GM12878 (cell line): ENCODE data around the gene TCF4. TPM values are rescaled to one million over a fixed set of nuclear protein-coding genes. Genes with fewer than 3 reads are reported as not detected.

Source experiments
- ATAC-seq: fragments of 200-7000 bp; cut with Tn5 transposase; 3 replicates; pipeline ENCODE4 v1.9.1; 2020; ENCODE audit warnings: mild to moderate bottlenecking, moderate library complexity
- BruUV-seq: library from RNA; stranded (reverse); fragments of 400-500 nt; replicated peaks from 2 replicates; lab custom pipeline; 2021; lab: Mats Ljungman, UMichigan
- CTCF ChIA-PET: fragments of 300-600 bp; sonication (Branson Sonifier 250); formaldehyde crosslinking; extraction: SDS; loops from one replicate; lab custom pipeline; 2021; ENCODE audit warnings: inconsistent platforms; lab: Yijun Ruan, JAX
- POLR2A ChIA-PET: fragments of 350-600 bp; formaldehyde crosslinking; extraction: SDS; loops from one replicate; lab custom pipeline; 2021; ENCODE audit warnings: inconsistent platforms; lab: Charles Lee
- RAD21 ChIA-PET: fragments of 300-600 bp; sonication (Branson Sonifier 250); formaldehyde crosslinking; loops from one replicate; lab custom pipeline; 2023; ENCODE audit warnings: antibody characterized with exemption; ENCODE audit not compliant: unreplicated experiment; lab: Charles Lee
- SMC1A ChIA-PET: fragments of 300-600 bp; sonication (Branson Sonifier 250); formaldehyde crosslinking; loops from one replicate; lab custom pipeline; 2023; ENCODE audit not compliant: unreplicated experiment, uncharacterized antibody; lab: Charles Lee
- DNase-seq: peaks from one replicate; pipeline ENCODE4 v3.0.0-alpha.2; 2011; ENCODE audit warnings: low read depth, low spot score
- FAIRE-seq: peaks from 3 replicates; lab custom pipeline; 2011; peaks lifted over from hg19 to GRCh38; lab: Jason Lieb, UNC
- H2AFZ ChIP-seq: 2 replicates; pipeline ENCODE4 v1.6.0; 2011; ENCODE audit warnings: low read depth, low read length, control low read depth; ENCODE audit not compliant: control insufficient read depth
- H3K27ac ChIP-seq: 2 replicates; pipeline ENCODE4 v1.5.1; 2011; ENCODE audit warnings: control low read depth; ENCODE audit not compliant: control insufficient read depth, insufficient read depth
- H3K27me3 ChIP-seq, 2 experiments: replicated peaks in 1 of 2; 2 replicates each; pipeline versions ENCODE4 v1.6.0 to v1.6.1; 2011; ENCODE audit warnings: low read length in 1 of 2; ENCODE audit not compliant: control insufficient read depth in 2 of 2, insufficient read depth in 2 of 2
- H3K36me3 ChIP-seq, 2 experiments: 2 replicates each; pipeline ENCODE4 v1.5.1; 2011; ENCODE audit warnings: low read length in 1 of 2; ENCODE audit not compliant: control insufficient read depth in 2 of 2, insufficient read depth in 2 of 2
- H3K4me1 ChIP-seq: 2 replicates; pipeline ENCODE4 v1.6.1; 2011; ENCODE audit warnings: mild to moderate bottlenecking, low read length, moderate library complexity, mixed read lengths; ENCODE audit not compliant: control insufficient read depth, insufficient read depth
- H3K4me2 ChIP-seq: 2 replicates; pipeline ENCODE4 v1.6.0; 2011; ENCODE audit warnings: control low read depth; ENCODE audit not compliant: control insufficient read depth, insufficient read depth
- H3K4me3 ChIP-seq: fragments of 200-600 bp; sonication (generic); 2 replicates; pipeline ENCODE4 v1.5.1; 2016
- H3K79me2 ChIP-seq: 2 replicates; pipeline ENCODE4 v1.6.0; 2011; ENCODE audit warnings: low read length; ENCODE audit not compliant: control insufficient read depth, insufficient read depth
- H3K9ac ChIP-seq: 2 replicates; pipeline ENCODE4 v1.8.0; 2011; ENCODE audit warnings: low read length, control low read depth, mixed read lengths; ENCODE audit not compliant: control insufficient read depth, insufficient read depth
- H3K9me3 ChIP-seq: replicated peaks from 3 replicates; pipeline ENCODE4 v1.5.1; 2011; ENCODE audit warnings: mild to moderate bottlenecking, low read length; ENCODE audit not compliant: control insufficient read depth, insufficient read depth
- H4K20me1 ChIP-seq: 2 replicates; pipeline ENCODE4 v1.6.0; 2011; ENCODE audit not compliant: control insufficient read depth, insufficient read depth
- GABPA ChIP-seq: IDR thresholded peaks from 2 replicates; pipeline ENCODE4 v1.6.1; 2014; ENCODE audit warnings: antibody characterized with exemption, low read depth, mild to moderate bottlenecking, inconsistent platforms
- IKZF2 ChIP-seq, 2 experiments: fragments of 450-650 bp; IDR thresholded peaks; 2 replicates each; pipeline ENCODE4 v1.6.1; 2017; ENCODE audit warnings: mild to moderate bottlenecking in 2 of 2, moderate library complexity in 2 of 2
- NFYA ChIP-seq: IDR thresholded peaks from 2 replicates; pipeline ENCODE4 v1.6.1; 2011; ENCODE audit warnings: low read depth, mild to moderate bottlenecking, low read length, improper control_type of control experiment, borderline replicate concordance
- NR2C1 ChIP-seq: fragments of 450-650 bp; IDR thresholded peaks from 2 replicates; pipeline ENCODE4 v1.6.1; 2017; ENCODE audit warnings: antibody characterized with exemption, mild to moderate bottlenecking, moderate library complexity
- NR2F1 ChIP-seq: fragments of 450-650 bp; conservative IDR thresholded peaks from 2 replicates; pipeline ENCODE4 v1.6.1; 2017; ENCODE audit warnings: mild to moderate bottlenecking
- POLR2AphosphoS5 ChIP-seq: IDR thresholded peaks from 2 replicates; pipeline ENCODE4 v1.6.1; 2011; ENCODE audit warnings: mild to moderate bottlenecking, low read length, inconsistent platforms
- RUNX3 ChIP-seq: IDR thresholded peaks from 2 replicates; pipeline ENCODE4 v1.6.1; 2012; ENCODE audit warnings: low read length, inconsistent platforms
- SIX5 ChIP-seq: IDR thresholded peaks from 2 replicates; pipeline ENCODE4 v1.6.1; 2011; ENCODE audit warnings: mild to moderate bottlenecking, low read depth, low read length, moderate library complexity; ENCODE audit not compliant: severe bottlenecking
- SREBF1 ChIP-seq: IDR thresholded peaks from 2 replicates; pipeline ENCODE4 v1.6.1; 2012; ENCODE audit warnings: mild to moderate bottlenecking, low read length
- STAT3 ChIP-seq: IDR thresholded peaks from 2 replicates; pipeline ENCODE4 v1.6.1; 2011; ENCODE audit warnings: low read depth, low read length, improper control_type of control experiment
- TARDBP ChIP-seq: IDR thresholded peaks from 2 replicates; pipeline ENCODE4 v1.6.1; 2016; ENCODE audit warnings: borderline replicate concordance
- TCF7 ChIP-seq: IDR thresholded peaks from 2 replicates; pipeline ENCODE4 v1.6.1; 2014; ENCODE audit warnings: antibody characterized with exemption, borderline replicate concordance
- ZBED1 ChIP-seq: IDR thresholded peaks from 2 replicates; pipeline ENCODE4 v1.6.1; 2016; ENCODE audit warnings: borderline replicate concordance
- WGBS: methylation state at CpG from one replicate; pipeline ENCODE4 v1.1.6; 2016; ENCODE audit warnings: low lambda C conversion rate; ENCODE audit not compliant: insufficient replicate concordance, insufficient coverage; ENCODE audit errors: missing lambda C conversion rate; 5-methylcytosine and 5-hydroxymethylcytosine counted together
- in situ Hi-C: fragments of 300-500 bp; cut with MboI; formaldehyde crosslinking; loops from 9 replicates; pipeline ENCODE4 v1.14.3; 2018; ENCODE audit warnings: mixed read lengths
- intact Hi-C: fragments of 100-400 bp; cut with micrococcal nuclease; formaldehyde crosslinking; loops from one replicate; pipeline ENCODE4 v1.14.2; 2022; ENCODE audit not compliant: unreplicated experiment
- polyA plus RNA-seq, 11 experiments: library from polyadenylated mRNA; depleted of rRNA in 4 of 11; unstranded in 6 of 11; stranded (reverse) in 5 of 11; fragments of >200 nt; fragmentation: Nextera tagmentation in 4 of 11; fragmentation: Illumina TruSeq in 1 of 11; extraction: Ambion mirVana in 4 of 11; extraction: Trizol in 1 of 11; gene quantifications; 1 replicate in 1 of 11; 2 replicates in 10 of 11; pipeline versions ENCODE4 v1.2.1 to v1.2.3, GENCODE V29; 2011 to 2016; ENCODE audit warnings: inconsistent platforms in 2 of 11, missing spikeins in 2 of 11, low read depth in 1 of 11
- total RNA-seq, 4 experiments: library from RNA; depleted of rRNA in 3 of 4; stranded (reverse); fragments of >200 nt in 3 of 4; fragmentation: Illumina TruSeq in 1 of 4; extraction: Trizol in 1 of 4; gene quantifications; 2 replicates each; pipeline versions ENCODE4 v1.2.1 to v1.2.3, GENCODE V29; 2013 to 2021
- TF ChIP-seq, protein P1 (sequence below): fragments of 450-650 bp; IDR thresholded peaks from 2 replicates; pipeline ENCODE4 v1.6.1; 2017; ENCODE audit warnings: borderline replicate concordance
- TF ChIP-seq, protein P2 (sequence below): fragments of 150-350 bp; IDR thresholded peaks from 2 replicates; pipeline ENCODE4 v1.6.1; 2014; ENCODE audit warnings: mild to moderate bottlenecking, low read depth, low read length
- TF ChIP-seq, protein P3 (sequence below): fragments of 450-650 bp; conservative IDR thresholded peaks from 2 replicates; pipeline ENCODE4 v1.6.1; 2017; ENCODE audit warnings: mild to moderate bottlenecking, moderate library complexity
- TF ChIP-seq, protein P4 (sequence below): IDR thresholded peaks from 2 replicates; pipeline ENCODE4 v1.6.1; 2012; ENCODE audit warnings: low read depth, low read length, improper control_type of control experiment
- TF ChIP-seq, protein P5 (sequence below), 3 experiments: IDR thresholded peaks in 2 of 3; conservative IDR thresholded peaks in 1 of 3; 2 replicates each; pipeline ENCODE4 v1.5.1; 2011; ENCODE audit warnings: low read depth in 3 of 3, low read length in 3 of 3, mild to moderate bottlenecking in 3 of 3, control low read depth in 2 of 3, moderate library complexity in 2 of 3, inconsistent platforms in 1 of 3, mixed read lengths in 1 of 3; ENCODE audit not compliant: control insufficient read depth in 2 of 3, insufficient read depth in 1 of 3; ENCODE audit errors: extremely low read depth in 1 of 3

Gene TCF4
- total and polyA plus RNA-seq, 10 of the 15 experiments (the other 5 are each of a cell fraction or from before 2014, with no cell fraction given), result 15.2 to 94.0 (median 31.5) TPM

DNA sequence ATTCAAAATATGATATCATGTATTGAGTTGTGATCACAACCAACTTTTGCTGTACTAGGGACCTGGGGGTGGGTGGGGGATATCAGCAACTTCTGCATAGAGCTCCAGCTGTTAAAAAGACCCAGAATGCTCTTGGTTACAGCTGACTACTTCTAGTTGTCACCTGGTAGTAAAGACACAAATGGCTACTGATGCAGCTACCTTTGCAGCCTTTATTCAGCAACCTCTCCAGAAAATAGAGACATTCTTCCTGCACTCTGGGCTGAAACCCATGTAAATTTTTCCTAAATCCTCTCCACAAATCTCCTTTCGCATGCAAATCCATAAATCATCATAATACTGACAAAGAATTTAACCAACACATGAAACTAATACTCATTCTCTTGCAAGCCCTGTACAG is 238.3 kb downstream of the TCF4 start:
- CTCF ChIA-PET, result interaction anchor here (5.2 kb wide), 1 partner anchor 115 kb away, joined by 21 read pairs; no protein-coding TSS in a partner anchor
- WGBS, result 94% methylated on average over 1 of the region's 1 CpG
- H3K27ac ChIP-seq, result no peak overlapping the region
- H3K27me3 ChIP-seq, result no peaks in the 10 kb centered on the region; a peak in 2 of 4 replicates
- FAIRE-seq, result no peak
- no peaks in the 10 kb centered on the region for H3K79me2 ChIP-seq
- H2AFZ ChIP-seq, result no peak overlapping the region
- POLR2A ChIA-PET, result no interaction called here
- RAD21 ChIA-PET, result no interaction called here
- SMC1A ChIA-PET, result interaction anchor here (0.5 to 2.3 kb wide), 4 partner anchors 19 to 115 kb away, joined by 3 to 8 read pairs (median 3); no protein-coding TSS in a partner anchor
- H3K4me3 ChIP-seq, result no peak overlapping the region
- no peaks in the 10 kb centered on the region for H3K9me3 ChIP-seq
- H3K4me2 ChIP-seq, result no peak overlapping the region
- no peak for ATAC-seq
- intact Hi-C loops (loop anchor here (10.0 kb wide), 1 partner anchor 135 kb away; no protein-coding TSS in a partner anchor), in situ Hi-C loops (no loop called here)
- TF ChIP-seq, protein P1, sequence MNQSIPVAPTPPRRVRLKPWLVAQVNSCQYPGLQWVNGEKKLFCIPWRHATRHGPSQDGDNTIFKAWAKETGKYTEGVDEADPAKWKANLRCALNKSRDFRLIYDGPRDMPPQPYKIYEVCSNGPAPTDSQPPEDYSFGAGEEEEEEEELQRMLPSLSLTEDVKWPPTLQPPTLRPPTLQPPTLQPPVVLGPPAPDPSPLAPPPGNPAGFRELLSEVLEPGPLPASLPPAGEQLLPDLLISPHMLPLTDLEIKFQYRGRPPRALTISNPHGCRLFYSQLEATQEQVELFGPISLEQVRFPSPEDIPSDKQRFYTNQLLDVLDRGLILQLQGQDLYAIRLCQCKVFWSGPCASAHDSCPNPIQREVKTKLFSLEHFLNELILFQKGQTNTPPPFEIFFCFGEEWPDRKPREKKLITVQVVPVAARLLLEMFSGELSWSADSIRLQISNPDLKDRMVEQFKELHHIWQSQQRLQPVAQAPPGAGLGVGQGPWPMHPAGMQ, result no peak
- TF ChIP-seq RUNX3 (no peak), TARDBP (no peak), STAT3 (no peak), GABPA (no peak), NR2C1 (no peak), NR2F1 (no peak), ZBED1 (no peak), TCF7 (no peak), POLR2AphosphoS5 (no peak), SREBF1 (no peak), NFYA (no peak), SIX5 (no peak), IKZF2 (IDR thresholded peaks at IDR 0.05) (no peak)
- TF ChIP-seq, protein P2, sequence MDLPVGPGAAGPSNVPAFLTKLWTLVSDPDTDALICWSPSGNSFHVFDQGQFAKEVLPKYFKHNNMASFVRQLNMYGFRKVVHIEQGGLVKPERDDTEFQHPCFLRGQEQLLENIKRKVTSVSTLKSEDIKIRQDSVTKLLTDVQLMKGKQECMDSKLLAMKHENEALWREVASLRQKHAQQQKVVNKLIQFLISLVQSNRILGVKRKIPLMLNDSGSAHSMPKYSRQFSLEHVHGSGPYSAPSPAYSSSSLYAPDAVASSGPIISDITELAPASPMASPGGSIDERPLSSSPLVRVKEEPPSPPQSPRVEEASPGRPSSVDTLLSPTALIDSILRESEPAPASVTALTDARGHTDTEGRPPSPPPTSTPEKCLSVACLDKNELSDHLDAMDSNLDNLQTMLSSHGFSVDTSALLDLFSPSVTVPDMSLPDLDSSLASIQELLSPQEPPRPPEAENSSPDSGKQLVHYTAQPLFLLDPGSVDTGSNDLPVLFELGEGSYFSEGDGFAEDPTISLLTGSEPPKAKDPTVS, result no peak
- TF ChIP-seq, protein P3, sequence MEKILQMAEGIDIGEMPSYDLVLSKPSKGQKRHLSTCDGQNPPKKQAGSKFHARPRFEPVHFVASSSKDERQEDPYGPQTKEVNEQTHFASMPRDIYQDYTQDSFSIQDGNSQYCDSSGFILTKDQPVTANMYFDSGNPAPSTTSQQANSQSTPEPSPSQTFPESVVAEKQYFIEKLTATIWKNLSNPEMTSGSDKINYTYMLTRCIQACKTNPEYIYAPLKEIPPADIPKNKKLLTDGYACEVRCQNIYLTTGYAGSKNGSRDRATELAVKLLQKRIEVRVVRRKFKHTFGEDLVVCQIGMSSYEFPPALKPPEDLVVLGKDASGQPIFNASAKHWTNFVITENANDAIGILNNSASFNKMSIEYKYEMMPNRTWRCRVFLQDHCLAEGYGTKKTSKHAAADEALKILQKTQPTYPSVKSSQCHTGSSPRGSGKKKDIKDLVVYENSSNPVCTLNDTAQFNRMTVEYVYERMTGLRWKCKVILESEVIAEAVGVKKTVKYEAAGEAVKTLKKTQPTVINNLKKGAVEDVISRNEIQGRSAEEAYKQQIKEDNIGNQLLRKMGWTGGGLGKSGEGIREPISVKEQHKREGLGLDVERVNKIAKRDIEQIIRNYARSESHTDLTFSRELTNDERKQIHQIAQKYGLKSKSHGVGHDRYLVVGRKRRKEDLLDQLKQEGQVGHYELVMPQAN, result no peak
- TF ChIP-seq, protein P4, sequence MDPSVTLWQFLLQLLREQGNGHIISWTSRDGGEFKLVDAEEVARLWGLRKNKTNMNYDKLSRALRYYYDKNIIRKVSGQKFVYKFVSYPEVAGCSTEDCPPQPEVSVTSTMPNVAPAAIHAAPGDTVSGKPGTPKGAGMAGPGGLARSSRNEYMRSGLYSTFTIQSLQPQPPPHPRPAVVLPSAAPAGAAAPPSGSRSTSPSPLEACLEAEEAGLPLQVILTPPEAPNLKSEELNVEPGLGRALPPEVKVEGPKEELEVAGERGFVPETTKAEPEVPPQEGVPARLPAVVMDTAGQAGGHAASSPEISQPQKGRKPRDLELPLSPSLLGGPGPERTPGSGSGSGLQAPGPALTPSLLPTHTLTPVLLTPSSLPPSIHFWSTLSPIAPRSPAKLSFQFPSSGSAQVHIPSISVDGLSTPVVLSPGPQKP, result no peak
- TF ChIP-seq, protein P5, sequence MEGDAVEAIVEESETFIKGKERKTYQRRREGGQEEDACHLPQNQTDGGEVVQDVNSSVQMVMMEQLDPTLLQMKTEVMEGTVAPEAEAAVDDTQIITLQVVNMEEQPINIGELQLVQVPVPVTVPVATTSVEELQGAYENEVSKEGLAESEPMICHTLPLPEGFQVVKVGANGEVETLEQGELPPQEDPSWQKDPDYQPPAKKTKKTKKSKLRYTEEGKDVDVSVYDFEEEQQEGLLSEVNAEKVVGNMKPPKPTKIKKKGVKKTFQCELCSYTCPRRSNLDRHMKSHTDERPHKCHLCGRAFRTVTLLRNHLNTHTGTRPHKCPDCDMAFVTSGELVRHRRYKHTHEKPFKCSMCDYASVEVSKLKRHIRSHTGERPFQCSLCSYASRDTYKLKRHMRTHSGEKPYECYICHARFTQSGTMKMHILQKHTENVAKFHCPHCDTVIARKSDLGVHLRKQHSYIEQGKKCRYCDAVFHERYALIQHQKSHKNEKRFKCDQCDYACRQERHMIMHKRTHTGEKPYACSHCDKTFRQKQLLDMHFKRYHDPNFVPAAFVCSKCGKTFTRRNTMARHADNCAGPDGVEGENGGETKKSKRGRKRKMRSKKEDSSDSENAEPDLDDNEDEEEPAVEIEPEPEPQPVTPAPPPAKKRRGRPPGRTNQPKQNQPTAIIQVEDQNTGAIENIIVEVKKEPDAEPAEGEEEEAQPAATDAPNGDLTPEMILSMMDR (IDR thresholded peaks at IDR 0.05 in 2 of 3, conservative IDR thresholded peaks at IDR 0.05 in 1 of 3; ENCODE audit: control insufficient read depth in 2 of 3, extremely low read depth in 1 of 3, insufficient read depth in 1 of 3, low read depth in 3 of 3, low read length in 3 of 3), result no peak
- H3K9ac ChIP-seq, result no peak overlapping the region
- no peaks in the 10 kb centered on the region for H3K36me3 ChIP-seq
- no peaks in the 10 kb centered on the region for H3K4me1 ChIP-seq
- H4K20me1 ChIP-seq, result no peaks in the 10 kb centered on the region
- DNase-seq, result no peak
- no TSS peak for BruUV-seq
